Brain microvascular endothelial cell (primary cell): ENCODE measurements around the gene EMC10.
"Not testable (repeated sequence)": the region's sequence is repeated elsewhere in the genome, so short reads cannot be mapped to it uniquely, and the experiment has no call there.

ENCODE experiments used
- DNase-seq: peaks from one replicate; pipeline ENCODE4 v3.0.0-alpha.2; 2020
- H3K27ac ChIP-seq: fragments of 250-450 bp; sonication (Bioruptor Pico); 2 replicates; pipeline ENCODE4 v1.5.1; 2020; ENCODE audit warnings: mild to moderate bottlenecking, moderate library complexity
- H3K27me3 ChIP-seq: fragments of 250-450 bp; sonication (Bioruptor Pico); replicated peaks from 2 replicates; pipeline ENCODE4 v1.5.1; 2020; ENCODE audit warnings: mild to moderate bottlenecking
- H3K36me3 ChIP-seq: fragments of 250-450 bp; sonication (Bioruptor Pico); replicated peaks from 2 replicates; pipeline ENCODE4 v1.5.1; 2020; ENCODE audit warnings: mild to moderate bottlenecking
- H3K4me3 ChIP-seq: 2 replicates; pipeline ENCODE4 v1.5.1; 2011; ENCODE audit warnings: low read depth, mild to moderate bottlenecking, control low read depth, low read length, moderate library complexity
- CTCF ChIP-seq: IDR thresholded peaks from 2 replicates; pipeline ENCODE4 v1.5.1; 2011; ENCODE audit warnings: low read depth, mild to moderate bottlenecking, moderate library complexity, low read length, control low read depth, inconsistent platforms; ENCODE audit errors: missing control alignments
- in situ Hi-C: cut with HindIII; loops from 2 replicates; pipeline ENCODE4 v1.10.0; 2017; ENCODE audit warnings: low sequenced_read_pairs, low pct_ligation_motif_present

EMC10 gene

GRCh38 chr19:50466706-50467039 lies 9.6 kb upstream of the EMC10 start:
- in situ Hi-C loops: no loop called here
- Histone ChIP-seq H3K27me3 (no peaks in the 10 kb centered on the region), H3K4me3 (no peak overlapping the region), H3K36me3 (no peaks in the 10 kb centered on the region), H3K27ac (no peak overlapping the region)
- TF ChIP-seq CTCF: no peak
- DNase-seq: no peak

- DNase-seq: no peak
- in situ Hi-C loops: no loop called here
- TF ChIP-seq CTCF: no peak
Observed at GRCh38 chr19:50467566-50467965, 8.7 kb upstream of the EMC10 start.

GRCh38 chr19:50468818-50469217 lies 7.5 kb upstream of the EMC10 start:
- H3K27me3 ChIP-seq: no peaks in the 10 kb centered on the region
- no peak for DNase-seq
- H3K27ac ChIP-seq: no peak overlapping the region
- H3K36me3 ChIP-seq: no peaks in the 10 kb centered on the region
- H3K4me3 ChIP-seq: no peak overlapping the region
- in situ Hi-C loops: no loop called here
- TF ChIP-seq CTCF: no peak

More at GRCh38 chr19:50467566-50467965, 8.7 kb upstream of the EMC10 start:
- Histone ChIP-seq H3K27me3 (no peaks in the 10 kb centered on the region), H3K27ac (no peak overlapping the region), H3K36me3 (no peaks in the 10 kb centered on the region), H3K4me3 (no peak overlapping the region)

GRCh38 chr19:50473336-50473735 lies 3.0 kb upstream of the EMC10 start:
- H3K27ac ChIP-seq, H3K4me3 ChIP-seq, DNase-seq, in situ Hi-C loops, H3K27me3 ChIP-seq, H3K36me3 ChIP-seq: not testable (repeated sequence)

GRCh38 chr19:50475101-50475568 lies 1.2 kb upstream of the EMC10 start:
- Histone ChIP-seq H3K27ac (no peak overlapping the region), H3K36me3 (peaks cover 7% of the 10 kb centered on the region), H3K4me3 (no peak overlapping the region), H3K27me3 (no peaks in the 10 kb centered on the region)
- in situ Hi-C loops: no loop called here
- TF ChIP-seq CTCF: no peak
- no peak for DNase-seq

- in situ Hi-C loops: no loop called here
- Histone ChIP-seq H3K27me3 (no peaks in the 10 kb centered on the region), H3K4me3 (peak overlapping the region; percentile 87), H3K27ac (no peak overlapping the region), H3K36me3 (peaks cover 7% of the 10 kb centered on the region)
- TF ChIP-seq CTCF: no peak
- DNase-seq: no peak
Observed at GRCh38 chr19:50475736-50476223, 527 bp upstream of the EMC10 start.
